HepG2 (cell line): ENCODE results near the gene HK2. TPM values are rescaled to one million over a fixed set of nuclear protein-coding genes. Genes with fewer than 3 reads are reported as not detected.

Experiments
- CEBPZ ChIP-seq: IDR thresholded peaks from 2 replicates; pipeline ENCODE4 v1.6.1; 2012; ENCODE audit warnings: low read length, improper control_type of control experiment
- E2F5 ChIP-seq: sonication (generic); formaldehyde crosslinking; conservative IDR thresholded peaks from 2 replicates; pipeline ENCODE4 v1.4.0; 2020; ENCODE audit warnings: missing genetic modification reagents
- ETV5 ChIP-seq: IDR thresholded peaks from 2 replicates; pipeline ENCODE4 v1.6.1; 2018; ENCODE audit warnings: missing biosample characterization, missing genetic modification reagents, inconsistent platforms, borderline replicate concordance
- MED13 ChIP-seq: sonication (generic); formaldehyde crosslinking; IDR thresholded peaks from 2 replicates; pipeline ENCODE4 v1.5.0; 2020; ENCODE audit warnings: missing genetic modification reagents
- MIER2 ChIP-seq: IDR thresholded peaks from 2 replicates; pipeline ENCODE4 v1.6.1; 2016; ENCODE audit warnings: missing biosample characterization, missing genetic modification reagents
- PATZ1 ChIP-seq: sonication (generic); formaldehyde crosslinking; IDR thresholded peaks from 2 replicates; pipeline ENCODE4 v1.4.0; 2020; ENCODE audit warnings: missing genetic modification reagents
- PHF8 ChIP-seq: sonication (generic); formaldehyde crosslinking; IDR thresholded peaks from 2 replicates; pipeline ENCODE4 v1.5.0; 2020; ENCODE audit warnings: missing genetic modification reagents
- STAT6 ChIP-seq: sonication (generic); formaldehyde crosslinking; IDR thresholded peaks from 2 replicates; pipeline ENCODE4 v1.4.0; 2020; ENCODE audit warnings: missing genetic modification reagents, mild to moderate bottlenecking, borderline replicate concordance
- SUZ12 ChIP-seq: fragments of 150-350 bp; IDR thresholded peaks from 2 replicates; pipeline ENCODE4 v1.6.1; 2014; ENCODE audit warnings: low read depth, low read length
- ZFP37 ChIP-seq: sonication (generic); formaldehyde crosslinking; IDR thresholded peaks from 2 replicates; pipeline ENCODE4 v1.4.0; 2020; ENCODE audit warnings: missing genetic modification reagents, borderline replicate concordance
- ZMYM2 ChIP-seq: sonication (generic); formaldehyde crosslinking; IDR thresholded peaks from 2 replicates; pipeline ENCODE4 v1.8.0; 2022; ENCODE audit warnings: mild to moderate bottlenecking, missing genetic modification reagents
- ZNF354B ChIP-seq: sonication (generic); formaldehyde crosslinking; IDR thresholded peaks from 2 replicates; pipeline ENCODE4 v1.8.0; 2022; ENCODE audit warnings: mild to moderate bottlenecking, missing genetic modification reagents
- ZNF44 ChIP-seq: sonication (generic); formaldehyde crosslinking; IDR thresholded peaks from 2 replicates; pipeline ENCODE4 v1.5.1; 2020; ENCODE audit warnings: mild to moderate bottlenecking, missing genetic modification reagents
- ZNF543 ChIP-seq: sonication (generic); formaldehyde crosslinking; IDR thresholded peaks from 2 replicates; pipeline ENCODE4 v1.4.0; 2020; ENCODE audit warnings: mild to moderate bottlenecking, missing genetic modification reagents
- ZNF550 ChIP-seq: sonication (generic); formaldehyde crosslinking; IDR thresholded peaks from 2 replicates; pipeline ENCODE4 v1.4.0; 2020; ENCODE audit warnings: mild to moderate bottlenecking, missing genetic modification reagents, borderline replicate concordance
- ZNF746 ChIP-seq: sonication (generic); formaldehyde crosslinking; IDR thresholded peaks from 2 replicates; pipeline ENCODE4 v1.8.0; 2022; ENCODE audit warnings: mild to moderate bottlenecking, missing genetic modification reagents
- ZNF75D ChIP-seq: sonication (generic); formaldehyde crosslinking; IDR thresholded peaks from 2 replicates; pipeline ENCODE4 v1.8.1; 2023; ENCODE audit warnings: missing genetic modification reagents, mild to moderate bottlenecking, borderline replicate concordance
- ZSCAN5A ChIP-seq: sonication (generic); formaldehyde crosslinking; IDR thresholded peaks from 2 replicates; pipeline ENCODE4 v1.8.0; 2022; ENCODE audit warnings: mild to moderate bottlenecking, missing genetic modification reagents, borderline replicate concordance
- polyA plus RNA-seq, 8 experiments: library from polyadenylated mRNA; depleted of rRNA in 3 of 8; stranded (reverse) in 7 of 8; unstranded in 1 of 8; fragments of >200 nt; fragmentation: Illumina TruSeq in 4 of 8; extraction: Trizol in 4 of 8; gene quantifications; 2 replicates each; pipeline versions ENCODE4 v1.2.1 to v1.2.3, GENCODE V29; 2011 to 2016; ENCODE audit warnings: low read depth in 4 of 8, missing spikeins in 1 of 8, mixed read lengths in 1 of 8; ENCODE audit not compliant: insufficient read depth in 1 of 8
- total RNA-seq, 5 experiments: library from RNA; depleted of rRNA; stranded (reverse); fragments of >200 nt; fragmentation: Illumina TruSeq; extraction: Trizol; gene quantifications; 2 replicates each; pipeline ENCODE4 v1.2.3, GENCODE V29; 2016; ENCODE audit warnings: low read depth in 1 of 5

The HK2 gene
- total and polyA plus RNA-seq, 2 of the 13 experiments (the other 11 are each of a cell fraction or from before 2014, with no cell fraction given) = 13.2 to 101 TPM

GRCh38 chr2:74939919-74940812, 106.2 kb downstream of the HK2 start (continued):
- TF ChIP-seq ZSCAN5A (CRISPR knock-in tag) (no peak), ZNF354B (CRISPR knock-in tag) (no peak), MED13 (CRISPR knock-in tag) (peak; percentile 89; the same call in 1 of the 2 replicates), ZNF550 (no peak), ZNF543 (no peak), ZFP37 (CRISPR knock-in tag) (no peak), ZMYM2 (CRISPR knock-in tag) (0 out of 2 replicates have a peak, but pooled peaks have one; percentile 18), PATZ1 (CRISPR knock-in tag) (peak; percentile 89), ZNF44 (no peak), ETV5 (CRISPR knock-in tag) (peak; percentile 95), PHF8 (CRISPR knock-in tag) (0 out of 2 replicates have a peak, but pooled peaks have one; percentile 28), CEBPZ (no peak), STAT6 (CRISPR knock-in tag) (no peak), ZNF75D (CRISPR knock-in tag) (no peak), MIER2 (peak; percentile 34; the same call in 1 of the 2 replicates), ZNF746 (CRISPR knock-in tag) (no peak; the same call in 1 of the 2 replicates), SUZ12 (no peak), E2F5 (CRISPR knock-in tag) (no peak)
